Sciatic nerve (tissue), 2 donors: Measurements from ENCODE around the gene GBP2. TPM values are rescaled to one million over a fixed set of nuclear protein-coding genes. Genes with fewer than 3 reads are reported as not detected.
"Not testable (repeated sequence)": the region's sequence is repeated elsewhere in the genome, so short reads cannot be mapped to it uniquely, and the experiment has no call there.

Experiments
- ATAC-seq: fragments of 200-7000 bp; cut with Tn5 transposase; one replicate; pipeline ENCODE4 v1.9.1; 2020; ENCODE audit warnings: mild to moderate bottlenecking, moderate library complexity
- DNase-seq: peaks from one replicate; pipeline ENCODE4 v3.0.0-alpha.2; 2020; ENCODE audit warnings: low spot score
- intact Hi-C: fragments of 100-400 bp; cut with DNase I; formaldehyde crosslinking; loops from one replicate; pipeline ENCODE4 v1.14.2; 2022
- total RNA-seq: library from RNA; stranded (reverse); fragmentation: NEBNext Ultra II Directional; extraction: Animal tissue kit (Norgen Biotek cat#: 25700); gene quantifications from one replicate; pipeline ENCODE4 v1.2.1, GENCODE V29; 2021
- donor health status: DM: no; HTN: no; CAD: no.
- donor health status: DM: no; HTN: no; CAD: no.

GBP2 gene
- total RNA-seq, 1 donor from 2014 or later: 80.0 TPM

- intact Hi-C loops: no loop called here
- ATAC-seq (no peak), DNase-seq (no peak)
Observed at GRCh38 chr1:89130716-89131115, 4.8 kb upstream of the GBP2 start.

DNA sequence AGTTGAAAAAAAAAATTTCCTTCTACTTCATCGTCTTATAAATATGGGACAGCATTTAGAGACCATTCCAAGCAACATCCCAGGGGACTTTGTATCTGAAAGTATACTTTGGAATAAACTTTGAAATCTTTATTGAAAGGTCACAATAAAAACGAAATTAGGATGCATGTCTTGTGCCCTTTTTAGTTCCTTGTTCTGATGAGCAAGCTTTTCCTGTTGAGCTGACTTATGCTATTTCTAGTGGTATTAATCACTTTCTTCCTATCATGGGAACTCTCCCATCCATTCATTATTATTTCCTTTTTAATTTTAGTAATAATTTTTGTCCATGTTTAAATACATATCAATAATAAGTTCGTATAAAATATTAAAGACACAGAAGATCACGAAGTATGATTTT is 4.0 kb upstream of the GBP2 start:
- ATAC-seq (no peak), DNase-seq (no peak)
- intact Hi-C loops: no loop called here

DNA sequence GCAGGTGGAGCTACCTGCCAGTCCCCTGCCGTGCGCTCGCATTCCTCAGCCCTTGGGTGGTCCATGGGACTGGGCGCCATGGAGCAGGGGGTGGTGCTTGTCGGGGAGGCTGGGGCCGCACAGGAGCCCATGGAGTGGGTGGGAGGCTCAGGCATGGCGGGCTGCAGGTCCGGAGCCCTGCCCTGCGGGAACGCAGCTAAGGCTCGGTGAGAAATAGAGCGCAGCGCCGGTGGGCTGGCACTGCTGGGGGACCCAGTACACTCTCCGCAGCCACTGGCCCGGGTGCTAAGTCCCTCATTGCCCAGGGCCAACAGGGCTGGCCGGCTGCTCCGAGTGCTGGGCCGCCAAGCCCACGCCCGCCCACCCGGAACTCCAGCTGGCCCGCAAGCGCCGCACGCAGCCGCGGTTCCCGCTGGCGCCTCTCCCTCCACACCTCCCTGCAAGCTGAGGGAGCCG is 2.1 kb upstream of the GBP2 start:
- intact Hi-C loops, DNase-seq, ATAC-seq: not testable (repeated sequence)

- intact Hi-C loops: not testable (repeated sequence)
- ATAC-seq: peak; percentile 21
Observed at GRCh38 chr1:89126602-89127565, 970 bp upstream of the GBP2 start.

GRCh38 chr1:89125240-89125912 is 538 bp downstream of the GBP2 start:
- ATAC-seq: peak; percentile 72
- no peak for DNase-seq
- intact Hi-C loops: no loop called here

More at GRCh38 chr1:89126602-89127565, 970 bp upstream of the GBP2 start:
- not testable (repeated sequence) for DNase-seq

- no peak for ATAC-seq
- DNase-seq: no peak
- intact Hi-C loops: loop anchor here (2.0 kb wide), 1 partner anchor 33 kb away; no protein-coding TSS in a partner anchor
Observed at GRCh38 chr1:89121641-89122040, 4.3 kb downstream of the GBP2 start.

- DNase-seq (no peak), ATAC-seq (no peak)
- intact Hi-C loops: no loop called here
Observed at GRCh38 chr1:89114662-89115061, 11.3 kb downstream of the GBP2 start.

GRCh38 chr1:89112871-89113613 is 12.9 kb downstream of the GBP2 start:
- ATAC-seq (no peak), DNase-seq (no peak)
- intact Hi-C loops: no loop called here

- intact Hi-C loops: no loop called here
- ATAC-seq: no peak
- DNase-seq: no peak
Observed at GRCh38 chr1:89104687-89105086, 21.2 kb downstream of the GBP2 start.

- DNase-seq: no peak
- no peak for ATAC-seq
- intact Hi-C loops: no loop called here
Observed at GRCh38 chr1:89104147-89104546, 21.8 kb downstream of the GBP2 start.

GRCh38 chr1:89102021-89102420 is 23.9 kb downstream of the GBP2 start:
- no peak for DNase-seq

GRCh38 chr1:89100412-89100811 is 25.5 kb downstream of the GBP2 start:
- ATAC-seq (no peak), DNase-seq (no peak)
- intact Hi-C loops: no loop called here

More at GRCh38 chr1:89102021-89102420, 23.9 kb downstream of the GBP2 start:
- ATAC-seq: no peak
- intact Hi-C loops: no loop called here

DNA sequence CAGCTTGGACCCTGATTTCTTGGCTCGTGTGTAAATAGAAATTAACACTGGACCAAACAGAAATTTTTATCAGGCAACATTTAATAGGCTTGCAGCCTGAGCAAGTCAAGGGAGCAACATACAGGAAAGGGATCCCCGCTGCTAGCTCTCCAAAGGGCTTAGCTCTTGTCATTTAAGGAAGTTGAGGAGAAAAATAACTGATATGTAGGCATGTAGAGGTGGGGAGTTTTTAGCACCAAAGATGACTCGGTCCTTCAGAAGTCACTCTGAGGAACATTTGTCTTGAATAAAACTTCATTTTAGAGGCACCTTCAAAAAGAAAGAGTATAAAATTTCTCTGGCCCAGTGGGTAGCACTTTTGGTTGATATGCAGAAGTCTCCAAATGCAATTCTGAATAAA is 27.1 kb downstream of the GBP2 start:
- DNase-seq: no peak
- intact Hi-C loops: no loop called here
- ATAC-seq: no peak

GRCh38 chr1:89095737-89096136 is 30.2 kb downstream of the GBP2 start:
- DNase-seq (no peak), ATAC-seq (no peak)
- intact Hi-C loops: no loop called here

GRCh38 chr1:89089962-89090361 is 36.0 kb downstream of the GBP2 start:
- intact Hi-C loops: no loop called here
- DNase-seq (no peak), ATAC-seq (no peak)

- intact Hi-C loops: no loop called here
- no peak for ATAC-seq
- no peak for DNase-seq
Observed at GRCh38 chr1:89088572-89088971, 37.3 kb downstream of the GBP2 start.

DNA sequence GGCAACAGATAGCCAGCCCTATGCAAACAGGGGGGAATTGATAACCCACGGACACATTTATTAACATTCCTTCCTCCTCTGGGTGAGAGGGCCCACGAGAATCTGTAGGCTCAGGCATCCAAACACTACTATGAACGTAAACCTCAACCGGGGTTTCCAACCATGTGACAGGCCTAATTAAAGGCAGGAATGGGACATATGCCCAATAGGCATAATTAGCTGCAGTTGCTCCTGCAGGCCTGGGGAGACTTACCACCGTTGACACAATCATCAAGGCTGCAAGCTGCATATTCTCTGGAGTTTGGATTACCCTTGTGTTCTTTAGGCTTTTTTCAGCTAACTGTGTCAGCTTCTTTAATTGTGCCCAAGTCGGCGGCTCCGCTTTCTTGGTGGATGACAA is 38.7 kb downstream of the GBP2 start:
- no peak for DNase-seq
- intact Hi-C loops: no loop called here
- no peak for ATAC-seq

DNA sequence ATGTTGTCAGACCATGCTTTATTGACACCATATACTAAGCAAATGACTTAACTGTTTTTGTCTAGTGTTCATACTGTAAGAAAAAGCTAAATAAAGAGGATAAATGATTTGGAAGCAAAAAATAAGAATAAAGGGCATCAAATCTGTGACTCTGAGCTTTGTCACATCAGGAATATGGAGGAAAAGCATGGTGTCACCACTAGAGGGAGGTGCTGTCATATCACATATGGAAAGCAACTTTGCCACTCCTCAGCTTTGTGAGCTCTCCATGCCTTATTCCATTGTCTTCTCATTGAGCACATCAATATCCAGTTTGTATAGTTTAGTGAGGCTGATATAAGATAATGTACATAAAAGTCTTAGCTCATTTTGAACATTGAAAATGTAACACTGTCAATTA is 40.1 kb downstream of the GBP2 start:
- no peak for DNase-seq
- intact Hi-C loops: no loop called here
- ATAC-seq: peak; percentile 49

DNA sequence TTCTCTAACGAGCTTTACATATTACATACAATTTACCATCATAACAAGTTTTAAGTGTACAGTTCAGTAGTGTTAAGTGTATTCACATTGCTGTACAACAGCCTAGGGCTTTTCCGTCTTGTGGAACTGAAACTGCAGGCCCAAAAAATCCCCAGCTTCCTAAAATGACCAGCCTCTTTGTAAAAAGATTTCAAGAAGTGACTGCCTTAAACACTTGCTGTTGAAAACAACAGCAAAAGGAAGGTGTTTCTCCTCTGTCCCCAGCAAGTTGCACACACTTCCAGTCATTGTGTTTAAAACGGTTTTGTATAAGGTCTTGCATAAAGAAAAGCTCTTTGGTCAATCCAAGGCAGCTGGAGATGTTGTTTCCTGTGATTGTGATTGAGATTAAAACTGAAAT is 44.9 kb downstream of the GBP2 start:
- ATAC-seq: peak; percentile 24
- intact Hi-C loops: no loop called here

More for the DNA sequence above, 44.9 kb downstream of the GBP2 start:
- no peak for DNase-seq
